ENCODE data around the gene NEK5. TPM values are rescaled to one million over a fixed set of nuclear protein-coding genes. Genes with fewer than 3 reads are reported as not detected.
A peak's percentile ranks its signal among the peaks of the same experiment; 100 is the strongest.

Gene NEK5
- total and polyA plus RNA-seq, 2 of the 8 experiments (the other 6 are each of a cell fraction or from before 2014, with no cell fraction given), result 0.12 to 0.35 TPM

- TF ChIP-seq MAX (IDR thresholded peaks at IDR 0.05), result peak; percentile 31; the same call in 1 of the 2 replicates
- no peak for TF ChIP-seq JUN (IDR thresholded peaks at IDR 0.05; ENCODE audit: low read depth, low read length)
- no peak for TF ChIP-seq TEAD4 (IDR thresholded peaks at IDR 0.05; ENCODE audit: low read depth, low read length)
- peak; percentile 68 for TF ChIP-seq ASH2L (IDR thresholded peaks at IDR 0.05; ENCODE audit: low read length)
Measured at GRCh38 chr13:52011632-52012511, 117.0 kb downstream of the NEK5 start, which contains the start of gene ALG11 (continued).

All from H1 (cell line).